PFSK-1 (cell line): ENCODE results near the gene ADGRL3.

ENCODE experiments used
- FOXP2 ChIP-seq: optimal IDR thresholded peaks from 2 replicates; pipeline ENCODE3; 2011; ENCODE audit warnings: borderline replicate concordance, control low read depth, inconsistent platforms; ENCODE audit not compliant: insufficient read depth; ENCODE audit errors: extremely low read length, extremely low read depth
- POLR2AphosphoS5 ChIP-seq: IDR thresholded peaks from 2 replicates; pipeline ENCODE4 v1.6.1; 2012; ENCODE audit warnings: low read depth, mild to moderate bottlenecking, control low read depth, low read length, moderate library complexity
- REST ChIP-seq, 2 experiments: IDR thresholded peaks; 2 replicates each; pipeline versions ENCODE4 v1.6.1 to v1.8.0; 2011 to 2012; ENCODE audit warnings: low read depth in 2 of 2, low read length in 2 of 2, control low read depth in 1 of 2, inconsistent platforms in 1 of 2, mild to moderate bottlenecking in 1 of 2, moderate library complexity in 1 of 2; ENCODE audit not compliant: insufficient read depth in 1 of 2
- SIN3A ChIP-seq: IDR thresholded peaks from 2 replicates; pipeline ENCODE4 v1.6.1; 2012; ENCODE audit warnings: mild to moderate bottlenecking, low read length, moderate library complexity, borderline replicate concordance; ENCODE audit not compliant: insufficient read depth
- TAF1 ChIP-seq: IDR thresholded peaks from 2 replicates; pipeline ENCODE4 v1.6.1; 2012; ENCODE audit warnings: low read length, control low read depth, borderline replicate concordance; ENCODE audit not compliant: insufficient read depth

The ADGRL3 gene

GRCh38 chr4:61723492-61723891, 523.4 kb downstream of the ADGRL3 start:
- TF ChIP-seq TAF1 (no peak), POLR2AphosphoS5 (no peak)

- TF ChIP-seq FOXP2 (no peak), SIN3A (no peak), POLR2AphosphoS5 (no peak), REST (IDR thresholded peaks at IDR 0.05; ENCODE audit: insufficient read depth in 1 of 2, low read depth in 2 of 2, low read length in 2 of 2) (no peak), TAF1 (no peak)
Measured at GRCh38 chr4:61727286-61727685, 527.2 kb downstream of the ADGRL3 start.

- no peak for TF ChIP-seq REST (IDR thresholded peaks at IDR 0.05; ENCODE audit: insufficient read depth in 1 of 2, low read depth in 2 of 2, low read length in 2 of 2)
- no peak for TF ChIP-seq SIN3A
- no peak for TF ChIP-seq TAF1
- no peak for TF ChIP-seq POLR2AphosphoS5
- TF ChIP-seq FOXP2, result no peak
Measured at GRCh38 chr4:61734409-61734808, 534.3 kb downstream of the ADGRL3 start.

- TF ChIP-seq REST (IDR thresholded peaks at IDR 0.05; ENCODE audit: insufficient read depth in 1 of 2, low read depth in 2 of 2, low read length in 2 of 2), result no peak
- no peak for TF ChIP-seq SIN3A
- TF ChIP-seq TAF1, result no peak
- no peak for TF ChIP-seq FOXP2
- TF ChIP-seq POLR2AphosphoS5, result no peak
Measured at GRCh38 chr4:61739887-61740286, 539.8 kb downstream of the ADGRL3 start.

GRCh38 chr4:61740886-61741285, 540.8 kb downstream of the ADGRL3 start:
- no peak for TF ChIP-seq REST (IDR thresholded peaks at IDR 0.05; ENCODE audit: insufficient read depth in 1 of 2, low read depth in 2 of 2, low read length in 2 of 2)
- TF ChIP-seq TAF1, result no peak
- TF ChIP-seq SIN3A, result no peak
- no peak for TF ChIP-seq FOXP2
- no peak for TF ChIP-seq POLR2AphosphoS5
